ENCODE results near the gene LCE2A.

DNA sequence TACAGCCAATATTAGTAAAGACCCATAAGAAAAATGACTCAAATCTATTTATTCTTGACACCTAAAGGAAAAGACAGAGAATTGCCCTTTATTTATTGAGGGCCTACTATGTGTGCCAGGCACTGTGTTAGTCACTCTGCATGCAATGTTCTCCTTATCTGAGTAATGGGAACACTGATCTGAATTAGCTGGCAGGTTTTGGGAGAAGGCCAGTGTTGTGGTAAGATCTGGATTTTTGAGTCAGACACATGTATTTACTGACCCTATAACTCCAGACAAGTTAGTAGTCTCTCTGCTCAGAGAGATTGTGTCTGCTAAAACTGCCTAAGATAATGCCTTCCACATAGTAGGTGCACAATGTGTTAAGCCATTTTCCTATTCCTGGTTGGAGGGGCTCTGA lies 27.1 kb downstream of the LCE2A start:
- TF ChIP-seq, protein P1, sequence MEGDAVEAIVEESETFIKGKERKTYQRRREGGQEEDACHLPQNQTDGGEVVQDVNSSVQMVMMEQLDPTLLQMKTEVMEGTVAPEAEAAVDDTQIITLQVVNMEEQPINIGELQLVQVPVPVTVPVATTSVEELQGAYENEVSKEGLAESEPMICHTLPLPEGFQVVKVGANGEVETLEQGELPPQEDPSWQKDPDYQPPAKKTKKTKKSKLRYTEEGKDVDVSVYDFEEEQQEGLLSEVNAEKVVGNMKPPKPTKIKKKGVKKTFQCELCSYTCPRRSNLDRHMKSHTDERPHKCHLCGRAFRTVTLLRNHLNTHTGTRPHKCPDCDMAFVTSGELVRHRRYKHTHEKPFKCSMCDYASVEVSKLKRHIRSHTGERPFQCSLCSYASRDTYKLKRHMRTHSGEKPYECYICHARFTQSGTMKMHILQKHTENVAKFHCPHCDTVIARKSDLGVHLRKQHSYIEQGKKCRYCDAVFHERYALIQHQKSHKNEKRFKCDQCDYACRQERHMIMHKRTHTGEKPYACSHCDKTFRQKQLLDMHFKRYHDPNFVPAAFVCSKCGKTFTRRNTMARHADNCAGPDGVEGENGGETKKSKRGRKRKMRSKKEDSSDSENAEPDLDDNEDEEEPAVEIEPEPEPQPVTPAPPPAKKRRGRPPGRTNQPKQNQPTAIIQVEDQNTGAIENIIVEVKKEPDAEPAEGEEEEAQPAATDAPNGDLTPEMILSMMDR (conservative IDR thresholded peaks at IDR 0.05) = no peak
- no peak for TF ChIP-seq ZFX (IDR thresholded peaks at IDR 0.05)

Data from C4-2B (cell line).